GM19468 (cell line): Measurements from ENCODE around the gene KCNMA1.

Experiments
- ATAC-seq: cut with Tn5 transposase; IDR thresholded peaks from one replicate; pipeline ENCODE4 v1.9.1; 2021; ENCODE audit warnings: mild to moderate bottlenecking, moderate library complexity, moderate number of reproducible peaks; ENCODE audit not compliant: unreplicated experiment; ENCODE audit errors: extremely low read depth

The KCNMA1 gene

DNA sequence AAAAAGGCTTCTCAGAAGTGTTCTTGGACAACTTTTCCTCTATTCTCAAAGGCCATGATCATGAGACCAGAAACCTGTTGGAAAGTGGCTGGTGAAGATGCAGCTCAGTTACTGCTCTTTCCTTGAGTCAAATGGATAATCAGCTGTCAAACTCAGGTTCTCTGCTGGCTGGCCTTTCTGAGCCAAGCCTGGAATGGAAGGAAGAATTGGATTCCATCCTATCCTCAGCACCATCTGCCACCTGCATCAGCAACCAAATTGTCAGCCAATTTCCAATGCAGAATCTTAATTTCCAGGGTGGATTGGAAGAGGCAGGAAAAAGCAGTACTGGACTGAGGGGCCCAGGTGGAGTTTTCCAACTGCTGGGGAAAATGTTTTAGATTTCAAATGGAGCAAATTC, 631.7 kb downstream of the KCNMA1 start:
- ATAC-seq: no peak

DNA sequence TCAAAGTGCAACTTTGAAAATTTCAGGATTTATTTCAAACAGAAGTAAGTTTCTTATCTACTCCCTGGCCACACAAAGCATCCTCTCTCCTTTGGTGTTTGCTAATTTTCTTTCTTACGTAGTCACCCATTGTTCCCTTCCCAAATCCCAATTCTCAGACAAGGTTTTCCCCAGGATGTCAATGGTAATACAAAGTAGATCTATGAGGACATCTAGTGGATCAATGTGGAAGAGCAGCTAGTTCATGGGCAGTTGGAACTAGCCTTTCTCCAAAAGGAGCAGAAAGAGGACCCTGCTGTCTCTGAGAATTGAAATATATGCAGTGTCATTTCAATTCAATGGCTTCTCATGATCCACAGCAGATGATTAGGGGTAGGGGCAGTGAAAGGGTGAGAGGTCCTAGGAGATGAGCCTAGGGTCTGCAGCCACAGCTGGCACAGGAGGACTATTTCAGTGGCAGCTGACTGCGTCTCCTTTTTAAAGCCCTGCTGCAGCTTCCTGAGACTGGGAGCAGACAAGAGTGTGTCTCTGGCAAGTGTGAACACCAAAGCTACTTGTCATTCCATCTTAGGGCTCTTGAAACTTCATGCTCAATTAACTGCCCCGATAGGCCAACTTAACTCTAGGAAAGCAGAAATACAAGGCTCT, 632.6 kb downstream of the KCNMA1 start:
- no peak for ATAC-seq

DNA sequence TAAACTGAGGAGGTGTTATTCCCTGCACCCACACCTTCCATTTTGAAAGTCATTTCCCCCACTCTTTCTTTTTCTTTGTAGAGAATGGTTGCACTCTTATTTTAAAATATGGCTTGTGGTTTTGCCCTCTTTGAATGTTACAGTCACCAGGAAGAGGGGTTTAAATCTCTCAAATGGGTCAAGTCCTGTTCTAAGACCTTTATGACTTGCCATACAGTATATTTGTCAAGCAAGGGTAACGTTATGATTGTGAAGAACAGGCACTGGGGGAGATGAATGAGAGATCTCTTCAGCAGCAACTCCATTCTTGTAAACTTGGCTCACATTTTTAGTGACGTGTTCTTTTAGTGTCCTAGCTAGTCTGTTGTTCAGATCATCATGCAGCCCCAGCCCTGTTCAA, 634.7 kb downstream of the KCNMA1 start:
- no peak for ATAC-seq

DNA sequence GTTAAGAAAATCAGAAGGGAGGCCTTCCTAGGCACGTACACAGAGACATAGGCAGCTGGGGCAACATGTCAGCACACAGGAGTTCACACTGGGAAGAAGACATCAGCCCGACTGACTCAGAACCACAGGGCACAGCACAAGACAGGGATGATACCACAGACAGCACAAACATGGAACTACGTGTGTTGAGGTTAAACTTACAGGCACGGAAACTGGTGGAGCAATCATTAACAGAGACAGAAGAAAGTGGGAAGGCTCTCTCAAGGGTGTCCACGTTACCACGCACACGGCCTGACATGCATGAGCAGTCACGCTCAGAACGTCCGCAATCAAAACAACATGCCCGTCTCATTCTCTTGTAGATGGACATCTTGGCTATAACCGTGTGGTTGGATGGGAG, 636.4 kb downstream of the KCNMA1 start:
- ATAC-seq: no peak

DNA sequence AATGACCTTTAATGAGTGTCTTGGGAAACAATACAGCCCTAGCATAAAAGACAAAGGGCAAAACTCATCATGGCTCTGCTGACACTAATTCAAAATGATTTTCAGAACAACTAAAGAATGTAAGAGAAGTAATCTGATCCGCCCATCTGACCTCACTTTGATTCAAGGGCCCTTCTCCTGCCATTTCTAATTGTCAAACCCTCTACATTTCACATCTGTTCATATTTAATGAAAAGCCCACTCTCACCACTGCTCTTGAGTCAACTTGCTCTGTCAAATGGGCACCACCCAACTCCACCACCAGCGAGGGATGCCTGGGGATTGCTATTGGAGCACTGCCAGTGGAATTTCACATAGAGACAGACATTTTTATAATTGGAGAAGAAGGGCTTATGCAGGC, 639.2 kb downstream of the KCNMA1 start:
- no peak for ATAC-seq

DNA sequence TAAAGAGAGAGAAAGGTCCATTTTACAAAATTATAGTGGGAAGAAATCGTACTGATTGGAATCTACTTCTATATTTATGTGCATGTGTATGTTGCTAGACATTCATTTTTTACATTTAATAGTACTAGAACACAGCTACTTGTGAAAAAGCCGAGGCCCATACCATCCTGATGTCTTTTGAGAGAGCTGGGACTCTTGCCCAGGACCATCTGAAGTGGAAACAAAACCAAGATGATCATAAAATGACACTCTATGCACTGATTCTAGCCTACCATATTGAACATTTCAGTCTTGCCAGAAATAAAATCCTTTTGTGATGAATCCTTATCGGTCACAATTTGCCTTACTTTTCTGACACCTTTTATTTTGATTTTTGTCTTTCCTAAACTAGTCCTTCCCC, 640.0 kb downstream of the KCNMA1 start:
- no peak for ATAC-seq

DNA sequence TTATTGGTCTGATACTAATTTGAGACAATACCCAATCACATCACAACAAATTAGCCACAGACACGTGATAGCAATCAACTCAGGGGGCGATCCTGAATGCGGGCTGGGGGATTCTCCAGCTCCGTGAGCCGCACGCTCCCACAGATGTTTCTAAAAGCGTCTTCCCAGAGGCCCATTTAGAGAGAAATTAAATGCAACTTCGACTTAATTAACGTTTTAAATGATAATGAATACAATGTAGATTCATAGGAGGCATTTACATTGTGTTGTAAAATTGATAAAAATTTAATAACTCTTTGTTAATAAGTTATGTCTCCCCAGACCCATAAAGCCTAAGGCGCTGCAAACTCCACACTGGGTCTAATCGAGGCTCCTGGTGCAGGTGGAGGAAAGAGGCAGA, 642.6 kb downstream of the KCNMA1 start:
- no peak for ATAC-seq

DNA sequence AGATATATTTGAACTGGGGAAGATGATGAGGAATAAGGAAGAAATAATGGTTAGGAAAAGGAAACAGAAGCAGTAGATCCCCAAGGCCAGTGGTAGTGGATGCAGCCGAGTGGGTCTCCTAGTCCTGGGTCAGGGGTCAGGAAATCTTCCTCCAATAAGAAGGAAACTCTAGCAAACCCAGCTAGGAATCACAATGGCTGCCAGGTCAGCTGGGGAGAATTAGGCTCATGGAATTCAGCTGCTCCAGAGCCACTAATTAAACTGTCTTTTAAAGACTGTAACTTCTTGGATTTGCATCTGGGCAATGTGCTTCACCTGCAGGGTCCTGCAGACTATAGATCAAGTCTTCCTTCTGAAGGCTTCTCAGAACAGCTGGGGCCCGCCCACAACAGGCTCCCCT, 644.4 kb downstream of the KCNMA1 start:
- ATAC-seq: no peak

DNA sequence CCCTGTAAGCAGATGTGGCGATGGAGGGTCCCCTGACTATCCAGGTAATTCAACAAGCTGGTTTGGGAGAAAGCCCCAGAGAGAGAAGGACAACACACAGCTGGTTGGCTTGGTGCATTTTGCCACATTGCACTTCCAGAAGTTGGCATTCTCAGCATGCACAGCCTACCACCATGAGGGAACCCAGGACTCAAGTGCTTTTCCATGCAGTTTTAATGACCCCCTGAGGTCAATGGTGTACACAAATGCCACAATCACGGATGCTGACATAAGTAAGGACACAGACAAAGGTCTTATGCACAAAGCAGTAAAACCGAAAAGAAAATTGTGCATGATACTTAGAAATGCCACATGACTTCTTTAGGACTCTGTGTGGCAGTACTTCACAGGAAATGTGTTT, 645.1 kb downstream of the KCNMA1 start:
- no peak for ATAC-seq

DNA sequence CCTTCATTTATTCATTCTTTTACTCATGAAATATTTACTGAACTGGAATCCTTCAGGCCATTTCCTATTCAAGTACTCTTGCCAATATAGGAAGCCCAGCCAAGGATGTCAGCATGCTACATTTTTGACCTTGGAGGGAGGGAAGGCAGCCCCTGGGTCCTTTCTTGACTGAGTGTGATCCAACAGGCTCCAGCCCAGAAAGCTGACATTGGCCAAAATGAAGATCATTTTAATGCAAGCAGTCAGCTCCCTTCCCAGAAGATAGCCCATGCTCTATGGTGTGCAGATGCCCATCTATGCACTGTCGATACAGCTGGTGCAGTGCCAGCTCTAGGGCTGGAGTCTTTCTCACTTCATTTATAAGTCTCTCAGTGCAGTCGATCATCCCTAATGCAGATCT, 646.0 kb downstream of the KCNMA1 start:
- ATAC-seq: no peak

DNA sequence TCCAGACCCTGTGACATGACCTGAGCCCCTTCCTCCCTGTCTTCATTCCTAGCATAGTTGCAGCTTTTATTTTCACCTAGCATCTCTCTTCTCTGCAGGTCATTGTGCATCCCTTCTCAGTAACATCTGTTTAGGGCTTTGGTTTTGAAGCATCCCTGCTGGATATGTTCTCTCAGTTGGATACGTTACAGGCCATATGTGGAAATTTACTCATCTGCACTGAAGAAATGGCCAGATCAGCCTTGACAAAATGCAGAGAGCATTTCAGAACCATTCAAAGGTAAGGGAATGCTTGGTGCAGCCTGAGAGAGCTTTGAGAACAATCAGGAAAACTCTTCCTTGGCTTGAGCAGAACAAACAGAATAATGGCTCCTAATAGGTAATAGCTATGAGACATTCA, 647.0 kb downstream of the KCNMA1 start:
- no peak for ATAC-seq

DNA sequence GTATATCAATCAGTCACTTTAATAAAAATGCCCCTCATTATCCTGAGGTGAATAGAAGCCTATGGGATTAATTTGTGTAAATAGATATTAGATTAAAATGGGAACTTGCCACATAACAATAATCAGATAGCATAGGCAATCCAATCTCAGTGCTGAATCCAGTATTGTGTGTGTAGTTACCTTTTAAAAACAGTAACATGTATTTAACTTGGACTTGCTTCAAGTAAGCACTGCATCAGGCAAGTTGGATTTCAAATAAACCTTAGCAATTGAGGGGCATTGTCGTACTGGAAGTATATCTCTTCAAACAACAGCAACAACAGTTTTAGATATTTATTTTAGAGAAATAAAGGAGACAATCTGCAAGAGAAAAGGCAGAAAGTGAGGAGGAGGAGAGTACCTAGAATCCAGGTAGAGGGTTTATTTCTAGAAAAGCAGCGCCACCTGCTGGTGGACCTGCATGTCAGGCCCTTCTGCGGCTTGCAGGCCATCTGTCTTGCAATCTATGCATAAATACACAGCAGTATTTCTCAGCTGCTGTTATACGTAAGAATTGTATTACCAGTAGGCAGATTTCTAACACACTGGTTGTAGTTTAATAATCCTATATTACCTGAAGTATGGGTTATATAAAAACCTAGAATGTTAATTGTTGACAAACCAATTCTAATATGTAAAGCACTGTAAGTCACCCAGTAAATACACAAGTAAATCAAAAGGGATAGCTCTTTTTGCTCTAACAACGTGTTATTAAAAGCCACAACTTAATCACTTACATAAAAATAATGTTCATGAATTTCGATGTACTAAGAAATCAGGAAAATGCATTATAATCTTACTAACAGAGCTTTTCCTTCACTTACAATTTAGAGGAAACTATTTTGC, 652.8 kb downstream of the KCNMA1 start:
- ATAC-seq: no peak

DNA sequence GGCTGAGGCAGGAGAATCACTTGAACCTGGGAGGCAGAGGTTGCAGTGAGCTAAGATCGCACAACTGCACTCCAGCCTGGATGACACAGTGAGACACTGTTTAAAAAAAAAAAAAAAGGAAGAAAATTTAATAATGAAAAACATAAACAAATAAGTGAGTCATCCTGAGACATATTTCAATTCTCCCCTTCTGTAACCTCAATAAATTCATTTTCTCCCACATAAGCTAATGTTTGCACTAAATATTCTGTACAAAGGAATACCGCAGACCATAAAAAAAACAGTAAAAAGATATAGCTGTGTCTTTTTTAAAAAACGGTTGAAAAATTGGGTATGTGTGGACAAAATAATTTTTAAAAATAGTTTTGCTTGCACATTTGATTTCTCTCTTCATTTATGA, 654.0 kb downstream of the KCNMA1 start:
- ATAC-seq: no peak

DNA sequence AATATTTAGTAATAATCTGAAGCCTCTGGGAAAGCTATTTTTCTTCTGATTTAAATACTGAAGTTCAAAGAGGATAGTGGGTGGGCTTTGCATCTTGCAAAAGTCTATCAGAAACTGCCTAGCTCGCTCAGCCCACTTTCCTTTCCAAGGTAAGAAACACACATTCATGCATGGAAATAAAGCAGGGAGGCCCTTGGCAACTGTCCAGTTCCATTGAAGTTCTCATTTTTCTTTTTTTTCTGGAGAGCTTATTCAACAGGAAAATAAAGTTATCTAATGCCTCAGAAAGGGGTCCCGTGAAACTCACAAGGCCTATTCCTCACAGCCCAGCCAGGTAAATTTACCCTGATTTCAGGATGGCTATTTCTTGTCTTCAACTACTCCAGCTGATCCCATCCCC, 654.9 kb downstream of the KCNMA1 start:
- no peak for ATAC-seq

DNA sequence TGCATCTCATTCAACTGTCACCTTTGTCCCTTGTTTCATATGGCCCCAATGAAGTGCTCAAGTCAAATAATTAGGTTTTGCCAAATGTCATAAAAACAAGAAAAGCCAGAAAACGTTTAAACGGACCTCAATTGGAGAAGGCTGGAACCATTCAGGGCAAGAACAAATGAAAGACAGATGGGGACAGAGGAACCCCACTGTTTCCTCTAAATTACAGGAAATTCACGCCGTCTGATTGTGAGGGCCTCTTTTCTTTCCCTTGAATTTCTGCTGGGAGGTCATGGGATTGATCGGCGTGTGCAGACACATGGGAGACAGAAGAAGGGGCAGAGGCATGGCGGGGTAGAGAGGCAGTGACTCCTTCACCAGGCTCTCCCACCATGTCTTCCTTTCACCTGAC, 656.4 kb downstream of the KCNMA1 start:
- ATAC-seq: no peak

DNA sequence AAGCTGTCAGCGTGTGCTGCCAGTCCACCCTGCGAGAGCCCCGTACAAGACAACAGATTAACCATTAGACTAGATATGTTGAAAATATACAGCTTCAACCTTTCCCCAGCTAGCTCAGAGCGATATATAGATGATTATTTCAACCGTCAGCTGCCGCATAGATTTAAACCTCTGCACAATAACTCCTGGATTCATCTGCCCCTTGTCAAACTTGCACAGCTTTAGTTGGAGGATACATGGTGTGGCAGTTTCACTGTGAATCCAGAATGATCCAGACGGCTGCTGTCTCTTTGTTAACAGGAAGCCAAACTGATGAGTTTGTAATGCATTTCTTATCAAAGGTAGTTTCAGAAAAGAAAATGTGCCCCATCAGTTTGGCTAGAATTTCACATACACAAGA, 659.7 kb downstream of the KCNMA1 start:
- no peak for ATAC-seq

DNA sequence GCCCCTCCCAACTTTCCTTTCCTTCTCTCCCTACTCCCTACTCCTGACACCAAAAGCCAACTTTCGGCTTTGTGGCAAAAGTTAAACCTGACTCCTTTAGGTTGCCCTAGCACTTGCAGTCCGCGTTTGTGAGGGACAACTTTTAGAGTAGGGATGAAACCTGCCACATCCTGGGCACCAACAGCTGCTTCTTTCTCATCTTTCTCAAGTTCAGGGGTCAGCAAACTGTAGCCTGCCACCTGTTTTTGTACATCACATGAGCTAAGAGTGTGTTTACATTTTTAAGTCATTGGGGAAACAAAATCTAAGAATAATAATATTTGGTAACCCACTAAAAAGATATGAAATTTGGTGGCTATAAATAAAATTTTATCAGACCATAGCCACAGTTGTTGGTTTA, 660.6 kb downstream of the KCNMA1 start:
- ATAC-seq: no peak

DNA sequence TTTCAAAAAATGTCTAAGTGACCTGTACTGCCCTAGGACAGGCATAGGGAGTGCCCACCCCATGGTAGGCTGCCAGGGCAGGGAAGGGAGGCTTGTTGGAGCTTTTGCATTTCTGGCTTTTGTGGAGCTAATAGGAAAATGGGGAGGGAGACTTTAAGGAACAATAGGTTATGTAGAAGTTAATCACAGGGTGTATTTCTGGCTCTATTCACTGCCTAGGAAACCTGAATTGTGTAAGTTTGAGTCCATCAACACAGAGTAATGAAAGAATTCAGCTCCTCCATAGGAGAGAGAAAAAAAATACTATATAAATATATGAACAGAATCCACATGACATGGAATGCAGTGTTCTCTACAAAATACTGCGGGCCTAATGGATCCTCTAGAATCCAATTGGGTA, 661.5 kb downstream of the KCNMA1 start:
- ATAC-seq: no peak

DNA sequence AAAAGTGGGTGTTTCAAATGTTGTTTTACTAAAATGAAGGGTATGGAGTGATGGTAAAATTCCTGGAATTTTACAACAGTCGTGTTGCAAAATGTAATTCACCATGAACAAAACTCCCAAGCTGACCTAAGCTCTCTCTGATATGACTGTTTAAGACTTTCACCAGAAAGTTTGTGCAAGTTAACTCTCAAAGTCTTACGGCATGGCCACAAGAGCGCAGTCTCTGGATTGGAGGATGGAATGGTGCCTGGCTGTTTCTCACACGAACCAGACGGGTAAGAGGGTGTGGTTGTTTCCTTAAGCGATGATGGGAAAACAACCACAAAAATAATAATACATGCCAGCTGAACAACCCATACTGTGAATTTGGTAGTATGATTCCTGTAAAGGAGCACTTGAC, 662.5 kb downstream of the KCNMA1 start:
- no peak for ATAC-seq

DNA sequence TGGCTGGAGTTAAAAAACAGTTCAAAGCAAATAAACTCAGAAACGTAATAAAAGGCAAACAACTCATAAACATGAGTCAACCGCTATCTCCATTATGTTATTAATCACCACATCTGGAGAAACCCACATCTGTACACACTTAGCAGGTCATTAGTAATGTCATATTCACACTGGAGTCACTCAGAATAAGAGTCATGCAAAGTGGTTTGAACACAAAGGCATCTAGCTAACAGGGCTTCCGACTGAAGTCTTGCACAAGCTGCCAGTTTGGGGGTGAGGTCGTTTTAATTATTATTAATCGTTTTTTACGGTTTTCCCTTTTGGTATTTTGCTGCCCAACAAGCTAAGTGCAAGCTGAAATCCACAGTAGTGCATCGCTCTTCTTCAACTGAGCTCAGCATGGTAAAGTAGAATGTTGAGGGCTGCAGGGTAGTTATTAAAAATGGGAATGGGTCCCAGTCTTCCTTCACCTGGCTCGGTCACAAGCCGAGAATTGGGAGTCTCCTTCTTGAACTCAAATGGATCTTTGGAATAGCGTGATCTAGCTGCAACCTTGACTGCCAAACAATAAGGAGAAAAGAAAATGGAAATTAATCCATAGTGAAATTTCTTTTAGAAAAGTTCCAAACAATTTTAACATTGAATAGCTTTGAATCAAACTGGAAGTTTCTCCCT, 663.5 kb downstream of the KCNMA1 start:
- no peak for ATAC-seq
